ENCODE data around the gene SLC20A1.
"Not testable (repeated sequence)": the region's sequence is repeated elsewhere in the genome, so short reads cannot be mapped to it uniquely, and the experiment has no call there.

SLC20A1 gene

DNA sequence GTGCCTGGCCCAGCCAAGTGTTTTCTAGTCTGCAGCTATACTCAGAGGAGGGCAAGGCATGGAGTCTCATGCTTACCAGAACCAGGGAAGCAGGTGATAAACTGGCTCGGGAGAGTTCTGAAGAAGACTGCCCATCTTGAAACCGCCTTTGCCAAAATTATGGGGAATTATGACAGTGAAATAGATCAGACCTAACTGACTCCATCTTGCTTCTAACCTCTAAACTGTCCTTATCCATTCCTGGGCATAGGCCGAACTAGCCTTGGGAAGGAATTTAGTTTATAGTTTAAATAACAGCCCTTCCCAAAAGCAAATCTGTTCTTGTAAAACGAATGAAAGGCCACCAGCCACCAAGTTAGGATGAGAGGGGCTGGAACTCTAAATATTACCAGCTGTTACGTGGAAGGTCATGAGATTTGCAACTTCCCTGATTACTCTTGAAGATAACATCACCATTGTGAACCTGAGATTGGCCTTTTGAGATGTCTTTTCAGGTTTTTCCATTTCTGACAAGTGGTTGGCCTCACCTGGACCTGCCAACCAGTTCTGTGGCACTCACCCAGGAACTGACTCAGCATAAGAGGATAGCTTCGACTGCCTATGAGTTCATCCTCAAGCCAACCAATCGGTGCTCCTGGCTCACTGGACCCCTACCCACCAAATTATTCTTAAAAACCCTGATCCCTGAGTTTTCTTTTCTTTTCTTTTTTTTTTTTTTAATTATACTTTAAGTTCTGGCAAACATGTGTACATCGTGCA lies 37.9 kb upstream of the SLC20A1 start:
- H3K27ac ChIP-seq = no peak overlapping the region
- H3K27me3 ChIP-seq = no peaks in the 10 kb centered on the region
- H3K4me1 ChIP-seq = no peaks in the 10 kb centered on the region
- no peak overlapping the region for H3K9ac ChIP-seq
- H4K20me1 ChIP-seq = no peaks in the 10 kb centered on the region
- peaks cover 13% of the 10 kb centered on the region for H3K9me3 ChIP-seq
- no peak overlapping the region for H3K4me3 ChIP-seq
- H3K4me2 ChIP-seq = no peak overlapping the region
- H3K36me3 ChIP-seq = no peaks in the 10 kb centered on the region
- no peak for TF ChIP-seq Cebpa-rat (IDR thresholded peaks at IDR 0.05)

DNA sequence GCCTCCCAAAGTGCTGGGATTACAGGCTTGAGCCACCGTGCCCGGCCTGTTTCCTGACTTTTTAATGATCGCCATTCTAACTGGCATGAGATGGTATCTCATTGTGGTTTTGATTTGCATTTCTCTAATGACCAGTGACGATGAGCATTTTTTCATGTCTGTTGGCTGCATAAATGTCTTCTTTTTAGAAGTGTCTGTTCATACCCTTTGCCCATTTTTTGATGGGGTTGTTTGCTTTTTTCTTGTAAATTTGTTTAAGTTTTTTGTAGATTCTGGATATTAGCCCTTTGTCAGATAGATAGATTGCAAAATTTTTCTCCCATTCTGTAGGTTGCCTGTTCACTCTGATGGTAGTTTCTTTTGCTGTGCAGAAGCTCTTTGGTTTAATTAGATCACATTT lies 36.4 kb upstream of the SLC20A1 start:
- H3K27me3 ChIP-seq, H3K27ac ChIP-seq, H4K20me1 ChIP-seq, H3K4me3 ChIP-seq, H3K36me3 ChIP-seq, H3K4me1 ChIP-seq, H3K9ac ChIP-seq, H3K4me2 ChIP-seq: not testable (repeated sequence)
- H3K9me3 ChIP-seq = peaks cover 13% of the 10 kb centered on the region

DNA sequence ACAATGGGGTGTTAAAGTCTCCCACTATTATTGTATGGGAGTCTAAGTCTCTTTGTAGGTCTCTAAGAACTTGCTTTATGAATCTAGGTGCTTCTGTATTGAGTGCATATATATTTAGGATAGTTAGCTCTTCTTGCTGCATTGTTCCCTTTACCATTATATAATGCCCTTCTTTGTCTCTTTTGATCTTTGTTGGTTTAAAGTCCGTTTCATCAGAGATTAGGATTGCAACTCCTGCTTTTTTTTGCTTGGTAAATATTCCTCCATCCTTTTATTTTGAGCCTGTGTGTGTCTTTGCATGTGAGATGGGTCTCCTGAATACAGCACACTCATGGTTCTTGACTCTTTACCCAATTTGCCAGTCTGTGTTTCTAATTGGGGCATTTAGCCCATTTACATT lies 33.5 kb upstream of the SLC20A1 start:
- H3K9ac ChIP-seq, H3K4me1 ChIP-seq, H3K27me3 ChIP-seq, H3K27ac ChIP-seq, H3K4me3 ChIP-seq, H4K20me1 ChIP-seq, H3K4me2 ChIP-seq, H3K36me3 ChIP-seq: not testable (repeated sequence)
- H3K9me3 ChIP-seq = peaks cover 13% of the 10 kb centered on the region

DNA sequence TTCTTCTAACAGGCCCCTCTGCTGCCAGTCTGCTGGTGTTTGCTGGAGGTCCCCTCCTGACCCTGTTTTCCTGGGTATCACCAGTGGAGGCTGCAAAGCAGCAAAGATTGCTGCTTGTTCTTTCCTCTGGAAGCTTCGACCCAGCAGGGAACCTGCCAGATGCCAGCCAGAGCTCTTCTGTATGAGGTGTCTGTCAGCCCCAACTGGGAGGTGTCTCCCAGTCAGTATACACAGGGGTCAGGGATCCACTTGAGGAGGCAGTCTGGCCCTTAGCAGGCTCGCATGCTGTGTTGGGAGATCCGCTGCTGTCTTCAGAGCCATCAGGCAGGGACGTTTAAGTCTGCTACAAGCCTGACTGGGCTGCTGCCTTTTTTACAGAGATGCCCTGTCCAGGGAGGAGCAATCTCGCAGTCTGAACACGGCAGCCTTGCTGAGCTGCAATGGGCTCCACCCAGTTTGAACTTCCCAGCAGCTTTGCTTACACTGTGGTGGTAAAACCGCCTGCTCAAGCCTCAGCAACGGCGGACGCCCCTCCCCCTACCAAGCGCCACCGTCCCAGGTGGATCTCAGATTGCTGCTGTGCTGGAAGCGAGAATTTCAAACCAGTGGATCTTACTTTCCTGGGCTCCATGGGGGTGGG lies 31.4 kb upstream of the SLC20A1 start:
- Histone ChIP-seq H4K20me1 (no peaks in the 10 kb centered on the region), H3K4me1 (no peaks in the 10 kb centered on the region), H3K36me3 (no peaks in the 10 kb centered on the region), H3K9me3 (peaks cover 7% of the 10 kb centered on the region), H3K27ac (no peak overlapping the region), H3K27me3 (no peaks in the 10 kb centered on the region), H3K4me2 (no peak overlapping the region), H3K4me3 (no peak overlapping the region), H3K9ac (no peak overlapping the region)
- TF ChIP-seq Cebpa-rat (IDR thresholded peaks at IDR 0.05) = no peak

DNA sequence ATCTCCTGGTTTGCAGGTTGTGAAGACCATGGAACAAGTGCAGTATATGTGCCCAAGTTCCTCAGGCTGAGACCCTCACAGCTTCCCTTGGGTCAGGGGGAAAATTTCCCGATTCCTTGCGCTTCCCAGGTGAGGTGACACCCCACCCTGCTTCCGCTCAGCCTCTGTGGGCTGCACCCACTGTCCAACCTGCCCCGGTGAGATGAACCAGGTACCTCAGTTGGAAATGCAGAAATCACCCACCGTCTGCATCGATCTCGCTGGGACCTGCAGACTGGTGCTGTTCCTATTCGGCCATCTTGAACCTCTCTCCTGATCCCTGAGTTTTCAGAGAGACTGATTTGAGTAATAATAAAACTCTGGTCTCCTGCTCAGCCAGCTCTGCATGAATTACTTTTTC lies 30.7 kb upstream of the SLC20A1 start:
- H3K9ac ChIP-seq = no peak overlapping the region
- H3K36me3 ChIP-seq = no peaks in the 10 kb centered on the region
- H3K4me1 ChIP-seq = 0 out of 2 replicates have a peak, but pooled peaks cover 1% of the 10 kb centered on the region
- H3K27me3 ChIP-seq = no peaks in the 10 kb centered on the region
- H3K4me2 ChIP-seq = no peak overlapping the region
- H3K9me3 ChIP-seq = peaks cover under 1% of the 10 kb centered on the region; the same call in 1 of the 2 replicates
- no peak for TF ChIP-seq Cebpa-rat (IDR thresholded peaks at IDR 0.05)
- H4K20me1 ChIP-seq = no peaks in the 10 kb centered on the region
- H3K27ac ChIP-seq = no peak overlapping the region
- H3K4me3 ChIP-seq = no peak overlapping the region

DNA sequence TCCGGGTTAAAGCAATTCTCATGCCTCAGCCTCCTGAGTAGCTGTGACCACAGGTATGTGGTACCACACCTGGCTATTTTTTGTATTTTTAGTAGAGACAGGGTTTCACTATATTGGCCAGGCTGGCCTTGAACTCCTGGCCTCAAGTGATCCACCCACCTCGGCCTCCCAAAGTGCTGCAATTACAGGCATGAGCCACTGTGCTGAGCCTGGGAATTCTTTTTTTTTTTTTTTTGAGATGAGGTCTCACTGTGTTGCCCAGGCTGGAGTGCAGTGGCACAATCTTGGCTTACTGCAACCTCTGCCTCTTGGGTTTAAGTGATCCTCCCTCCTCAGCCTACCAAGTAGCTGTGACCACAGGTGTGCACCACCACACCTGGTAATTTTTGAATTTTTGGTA lies 29.9 kb upstream of the SLC20A1 start:
- not testable (repeated sequence) for H3K9ac ChIP-seq, H3K27ac ChIP-seq, H4K20me1 ChIP-seq, H3K27me3 ChIP-seq, H3K4me1 ChIP-seq, H3K36me3 ChIP-seq, H3K4me2 ChIP-seq, H3K9me3 ChIP-seq, H3K4me3 ChIP-seq

DNA sequence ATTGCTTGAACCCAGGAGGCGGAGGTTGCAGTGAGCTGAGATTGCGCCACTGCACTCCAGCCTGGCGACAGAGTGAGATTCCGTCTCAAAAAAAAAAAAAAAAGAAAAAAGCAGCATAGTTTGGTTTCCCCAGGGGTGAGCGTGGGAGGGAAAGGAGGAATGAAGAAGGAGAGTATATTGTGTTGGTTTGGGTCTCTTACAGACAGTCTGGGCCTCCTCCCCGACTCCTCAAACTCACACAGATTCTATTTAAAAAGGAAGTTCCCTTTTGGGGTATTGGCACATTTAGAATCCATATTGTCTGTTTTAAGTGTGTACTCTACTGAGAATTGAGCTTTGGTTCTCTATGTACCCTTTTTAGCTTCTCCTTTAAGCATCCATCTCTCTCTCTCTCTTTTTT lies 27.4 kb upstream of the SLC20A1 start:
- H3K4me3 ChIP-seq = no peak overlapping the region
- H3K27ac ChIP-seq = no peak overlapping the region
- H3K4me1 ChIP-seq = 0 out of 2 replicates have a peak, but pooled peaks cover 4% of the 10 kb centered on the region
- TF ChIP-seq Cebpa-rat (IDR thresholded peaks at IDR 0.05) = no peak
- H3K27me3 ChIP-seq = no peaks in the 10 kb centered on the region
- H3K9ac ChIP-seq = no peak overlapping the region
- no peaks in the 10 kb centered on the region for H4K20me1 ChIP-seq
- no peak overlapping the region for H3K4me2 ChIP-seq
- H3K9me3 ChIP-seq = no peaks in the 10 kb centered on the region
- H3K36me3 ChIP-seq = no peaks in the 10 kb centered on the region

DNA sequence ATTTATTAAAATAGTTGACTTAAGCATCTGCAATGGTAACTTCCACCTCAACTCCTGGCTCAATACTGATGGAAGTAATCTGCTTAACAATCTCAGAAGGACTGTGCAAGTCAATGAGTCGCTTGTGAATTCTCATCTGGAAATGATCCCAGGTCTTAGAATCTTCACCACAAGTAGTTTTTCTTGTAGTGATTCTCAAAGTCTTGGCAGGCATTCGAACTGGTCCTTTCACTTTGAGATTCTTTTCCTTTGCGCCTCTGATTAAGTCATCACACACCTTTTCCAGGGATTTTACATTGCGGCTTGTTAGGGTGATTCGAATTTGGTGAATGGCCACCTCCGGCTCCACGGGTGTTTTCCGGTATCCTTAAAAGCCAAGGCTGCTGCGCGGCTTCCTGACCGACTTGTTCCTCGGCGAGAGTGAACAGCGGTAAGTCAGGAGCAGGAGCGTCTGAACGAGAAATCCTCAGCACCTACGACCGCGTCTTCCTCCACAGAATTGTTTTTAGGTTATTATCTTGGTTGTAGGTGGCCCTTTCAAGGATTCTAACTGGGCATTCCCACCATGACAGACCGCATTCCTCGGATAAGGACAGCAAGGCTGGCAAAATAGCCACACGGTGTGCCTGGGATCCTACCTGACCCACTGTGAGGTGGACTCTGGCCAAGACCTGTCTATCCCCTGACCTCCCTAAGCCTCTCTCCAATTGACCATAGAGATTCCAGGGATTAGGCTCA lies 23.8 kb upstream of the SLC20A1 start:
- H3K4me1 ChIP-seq = peaks cover 18% of the 10 kb centered on the region
- no peak overlapping the region for H3K27ac ChIP-seq
- no peak overlapping the region for H3K9ac ChIP-seq

DNA sequence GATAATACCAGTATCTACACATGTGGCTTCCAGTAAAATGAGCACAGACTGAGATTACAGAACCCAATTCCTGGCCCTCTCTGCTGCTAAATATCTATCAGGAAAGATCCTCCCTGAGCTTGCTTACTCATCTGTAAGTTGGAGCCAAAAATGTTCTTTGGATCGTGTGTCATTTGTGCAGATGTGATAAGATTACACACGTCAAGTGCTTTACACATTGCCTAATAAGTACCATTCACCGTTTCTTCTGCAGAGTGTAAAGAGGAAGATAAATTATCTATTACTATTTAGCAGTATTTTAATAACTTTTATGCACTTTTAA lies 23.2 kb upstream of the SLC20A1 start:
- no peaks in the 10 kb centered on the region for H3K27me3 ChIP-seq
- H4K20me1 ChIP-seq = no peaks in the 10 kb centered on the region
- no peak overlapping the region for H3K4me2 ChIP-seq
- no peak overlapping the region for H3K9ac ChIP-seq
- no peak for TF ChIP-seq Cebpa-rat (IDR thresholded peaks at IDR 0.05)
- H3K4me1 ChIP-seq = peaks cover 24% of the 10 kb centered on the region
- H3K9me3 ChIP-seq = no peaks in the 10 kb centered on the region
- H3K4me3 ChIP-seq = no peak overlapping the region
- H3K27ac ChIP-seq = no peak overlapping the region
- H3K36me3 ChIP-seq = no peaks in the 10 kb centered on the region

More for the DNA sequence above, 23.8 kb upstream of the SLC20A1 start:
- H3K36me3 ChIP-seq = no peaks in the 10 kb centered on the region
- no peaks in the 10 kb centered on the region for H3K27me3 ChIP-seq
- H3K4me3 ChIP-seq = no peak overlapping the region
- H3K9me3 ChIP-seq = no peaks in the 10 kb centered on the region
- no peaks in the 10 kb centered on the region for H4K20me1 ChIP-seq
- H3K4me2 ChIP-seq = no peak overlapping the region
- no peak for TF ChIP-seq Cebpa-rat (IDR thresholded peaks at IDR 0.05)

All from BLaER1 (cell line).